ENCODE measurements around the gene LMX1B. TPM values are rescaled to one million over a fixed set of nuclear protein-coding genes. Genes with fewer than 3 reads are reported as not detected.

LMX1B gene
- total and polyA plus RNA-seq, 10 donors, result 0.02 to 0.25 TPM; not detected in 8

- Histone ChIP-seq H3K4me1 (peaks cover 0 to 15% (median 3%) of the 10 kb centered on the region in 6 donors), H3K27ac (no peak overlapping the region), H3K4me3 (no peak overlapping the region), H3K9me3 (no peaks in the 10 kb centered on the region), H3K36me3 (no peaks in the 10 kb centered on the region), H3K27me3 (replicated peaks in 1 of 7) (peaks cover 0 to 100% (median 50%) of the 10 kb centered on the region in 7 donors)
- no peak for DNase-seq
- intact Hi-C loops (cut with DNase I; ENCODE audit: low total_unique reads), result no loop called here
- no peak for TF ChIP-seq POLR2AphosphoS5 (IDR thresholded peaks at IDR 0.05)
- 64 to 70% (median 67%) methylated on average over 7 to 8 of the region's 8 CpGs for WGBS, 5 donors
These were observed 27.6 kb downstream of the LMX1B start for GRCh38 chr9:126641118-126641851.

GRCh38 chr9:126642010-126642744 is 28.4 kb downstream of the LMX1B start:
- peaks cover 0 to 100% (median 50%) of the 10 kb centered on the region in 7 donors for H3K27me3 ChIP-seq (replicated peaks in 1 of 7)
- H3K4me3 ChIP-seq, result no peak overlapping the region
- intact Hi-C loops (cut with DNase I; ENCODE audit: low total_unique reads), result no loop called here
- H3K27ac ChIP-seq, result no peak overlapping the region
- WGBS, 5 donors, result 56 to 64% (median 63%) methylated on average over 10 to 13 of the region's 13 CpGs
- DNase-seq, result no peak
- TF ChIP-seq POLR2A (IDR thresholded peaks at IDR 0.05) (no peak), POLR2AphosphoS5 (IDR thresholded peaks at IDR 0.05) (no peak), CTCF (IDR thresholded peaks at IDR 0.05 in 8 of 11, conservative IDR thresholded peaks at IDR 0.05 in 3 of 11) (no peak)
- no peaks in the 10 kb centered on the region for H3K36me3 ChIP-seq
- no peaks in the 10 kb centered on the region for H3K9me3 ChIP-seq
- H3K4me1 ChIP-seq, result peaks cover 0 to 15% (median 3%) of the 10 kb centered on the region in 6 donors

- no peak for DNase-seq
- intact Hi-C loops (cut with DNase I; ENCODE audit: low total_unique reads), result no loop called here
These were observed 29.1 kb downstream of the LMX1B start for GRCh38 chr9:126642839-126643238.

GRCh38 chr9:126643945-126644527 is 30.3 kb downstream of the LMX1B start:
- Histone ChIP-seq H3K9me3 (no peaks in the 10 kb centered on the region), H3K36me3 (no peaks in the 10 kb centered on the region), H3K4me1 (peaks cover 0 to 2% (median 0%) of the 10 kb centered on the region in 6 donors), H3K27ac (no peak overlapping the region), H3K4me3 (no peak overlapping the region), H3K27me3 (replicated peaks in 1 of 7) (peaks cover 0 to 100% (median 36%) of the 10 kb centered on the region in 7 donors)
- intact Hi-C loops (cut with DNase I; ENCODE audit: low total_unique reads), result no loop called here
- DNase-seq, result no peak
- WGBS, 5 donors, result 32 to 43% (median 41%) methylated on average over 10 to 16 of the region's 16 CpGs
- TF ChIP-seq CTCF (IDR thresholded peaks at IDR 0.05 in 8 of 11, conservative IDR thresholded peaks at IDR 0.05 in 3 of 11), result no peak
- no peak for TF ChIP-seq POLR2AphosphoS5 (IDR thresholded peaks at IDR 0.05)
- TF ChIP-seq POLR2A (IDR thresholded peaks at IDR 0.05), result no peak

More at GRCh38 chr9:126642839-126643238, 29.1 kb downstream of the LMX1B start:
- Histone ChIP-seq H3K36me3 (no peaks in the 10 kb centered on the region), H3K27me3 (replicated peaks in 1 of 7) (peaks cover 0 to 100% (median 47%) of the 10 kb centered on the region in 7 donors), H3K9me3 (no peaks in the 10 kb centered on the region), H3K4me3 (no peak overlapping the region), H3K27ac (no peak overlapping the region), H3K4me1 (peaks cover 0 to 14% (median 3%) of the 10 kb centered on the region in 6 donors)
- 26 to 52% (median 27%) methylated on average over 6 of the region's 6 CpGs for WGBS, 5 donors
- TF ChIP-seq CTCF (IDR thresholded peaks at IDR 0.05 in 8 of 11, conservative IDR thresholded peaks at IDR 0.05 in 3 of 11) (no peak), POLR2A (IDR thresholded peaks at IDR 0.05) (no peak), POLR2AphosphoS5 (IDR thresholded peaks at IDR 0.05) (no peak)

All from spleen (tissue), 11 donors.